Myocyte (in vitro differentiated cells): ENCODE results near the gene MUSTN1. TPM values are rescaled to one million over a fixed set of nuclear protein-coding genes. Genes with fewer than 3 reads are reported as not detected.

Experiments used
- DNase-seq: peaks from one replicate; pipeline ENCODE4 v3.0.0-alpha.2; 2012; ENCODE audit warnings: low read depth
- total RNA-seq: library from RNA; depleted of rRNA; stranded (reverse); fragments of >200 nt; gene quantifications from 2 replicates; pipeline ENCODE4 v1.2.3, GENCODE V29; 2014

The MUSTN1 gene
- total RNA-seq, 1 donor from 2014 or later: 78.0 TPM

GRCh38 chr3:52852419-52852818 lies 17.6 kb upstream of the MUSTN1 start:
- DNase-seq: no peak

GRCh38 chr3:52851348-52851747 lies 16.5 kb upstream of the MUSTN1 start:
- peak; percentile 48 for DNase-seq

GRCh38 chr3:52849656-52850055 lies 14.8 kb upstream of the MUSTN1 start:
- DNase-seq: no peak

GRCh38 chr3:52848617-52849016 lies 13.8 kb upstream of the MUSTN1 start:
- DNase-seq: peak; percentile 93

GRCh38 chr3:52847726-52848125 lies 12.9 kb upstream of the MUSTN1 start:
- no peak for DNase-seq

GRCh38 chr3:52847241-52847640 lies 12.4 kb upstream of the MUSTN1 start:
- DNase-seq: no peak

GRCh38 chr3:52846432-52846965 lies 11.7 kb upstream of the MUSTN1 start:
- no peak for DNase-seq

GRCh38 chr3:52845691-52846431 lies 11.0 kb upstream of the MUSTN1 start:
- DNase-seq: no peak

- peak; percentile 69 for DNase-seq
Measured at GRCh38 chr3:52845157-52845556, 10.3 kb upstream of the MUSTN1 start.

GRCh38 chr3:52844290-52844975 lies 9.6 kb upstream of the MUSTN1 start:
- no peak for DNase-seq

GRCh38 chr3:52843881-52844280 lies 9.1 kb upstream of the MUSTN1 start:
- DNase-seq: no peak

- DNase-seq: no peak
Measured at GRCh38 chr3:52843108-52843865, 8.5 kb upstream of the MUSTN1 start.

GRCh38 chr3:52842424-52842823 lies 7.6 kb upstream of the MUSTN1 start:
- DNase-seq: no peak

- DNase-seq: no peak
Measured at GRCh38 chr3:52841981-52842340, 7.1 kb upstream of the MUSTN1 start.

- peak; percentile 45 for DNase-seq
Measured at GRCh38 chr3:52841211-52841980, 6.6 kb upstream of the MUSTN1 start.

GRCh38 chr3:52839892-52840545 lies 5.2 kb upstream of the MUSTN1 start:
- no peak for DNase-seq

- no peak for DNase-seq
Measured at GRCh38 chr3:52839268-52839575, 4.4 kb upstream of the MUSTN1 start.

GRCh38 chr3:52838561-52839267 lies 3.9 kb upstream of the MUSTN1 start:
- no peak for DNase-seq

- DNase-seq: peak; percentile 83
Measured at GRCh38 chr3:52836986-52837385, 2.2 kb upstream of the MUSTN1 start.

- no peak for DNase-seq
Measured at GRCh38 chr3:52836471-52836845, 1.6 kb upstream of the MUSTN1 start.
